OCI-LY7 (cell line): ENCODE results near the gene GAS6. TPM values are rescaled to one million over a fixed set of nuclear protein-coding genes. Genes with fewer than 3 reads are reported as not detected.

Experiments
- BruUV-seq: library from RNA; stranded (reverse); fragments of 400-500 nt; replicated peaks from 2 replicates; lab custom pipeline; 2021; lab: Mats Ljungman, UMichigan
- CTCF ChIA-PET: fragments of 300-600 bp; sonication (Branson Sonifier 250); formaldehyde crosslinking; loops from one replicate; lab custom pipeline; 2022; ENCODE audit warnings: antibody characterized with exemption; ENCODE audit not compliant: unreplicated experiment; lab: Charles Lee
- POLR2A ChIA-PET: fragments of 300-600 bp; sonication (Branson Sonifier 250); formaldehyde crosslinking; loops from one replicate; lab custom pipeline; 2022; ENCODE audit warnings: antibody characterized with exemption; lab: Charles Lee
- DNase-seq: peaks from one replicate; pipeline ENCODE4 v3.0.0-alpha.2; 2015; ENCODE audit warnings: low spot score
- H2AFZ ChIP-seq: fragments of 200-600 bp; sonication (generic), shearing (Covaris generic); 2 replicates; pipeline ENCODE4 v1.6.1; 2014; ENCODE audit warnings: mild to moderate bottlenecking, antibody characterized with exemption, low read length, moderate library complexity
- H3K27ac ChIP-seq: fragments of 200-600 bp; sonication (generic); 2 replicates; pipeline ENCODE4 v1.5.1; 2014; ENCODE audit warnings: mixed run types, low read depth, mild to moderate bottlenecking, moderate library complexity, low read length, inconsistent platforms; ENCODE audit not compliant: poor library complexity, severe bottlenecking
- H3K36me3 ChIP-seq: fragments of 200-600 bp; sonication (generic); 2 replicates; pipeline ENCODE4 v1.6.1; 2014; ENCODE audit warnings: mild to moderate bottlenecking, antibody characterized with exemption, low read length, moderate library complexity, mixed read lengths; ENCODE audit not compliant: insufficient read depth
- H3K4me1 ChIP-seq: fragments of 200-600 bp; sonication (generic); 2 replicates; pipeline ENCODE4 v1.5.1; 2014; ENCODE audit warnings: mild to moderate bottlenecking, low read length; ENCODE audit not compliant: insufficient read depth, poor library complexity, severe bottlenecking
- H3K4me2 ChIP-seq: fragments of 200-600 bp; sonication (generic); 2 replicates; pipeline ENCODE4 v1.6.1; 2014; ENCODE audit warnings: mild to moderate bottlenecking, low read length
- H3K4me3 ChIP-seq: fragments of 200-600 bp; sonication (generic); 2 replicates; pipeline ENCODE4 v1.5.1; 2014; ENCODE audit warnings: mild to moderate bottlenecking, low read depth, low read length; ENCODE audit not compliant: poor library complexity, severe bottlenecking
- H3K79me2 ChIP-seq: fragments of 200-600 bp; sonication (generic); 2 replicates; pipeline ENCODE4 v1.6.1; 2016; ENCODE audit warnings: low read depth, mild to moderate bottlenecking, low read length, moderate library complexity, mixed read lengths; ENCODE audit not compliant: insufficient read depth
- H3K9me2 ChIP-seq: fragments of 200-600 bp; sonication (generic); 2 replicates; pipeline ENCODE4 v1.6.1; 2016; ENCODE audit warnings: mild to moderate bottlenecking, low read length, mixed read lengths; ENCODE audit not compliant: insufficient read depth
- H3K9me3 ChIP-seq: fragments of 200-600 bp; sonication (generic); 2 replicates; pipeline ENCODE4 v1.6.1; 2014; ENCODE audit warnings: mild to moderate bottlenecking, mixed run types, low read length, mixed read lengths
- H4K20me1 ChIP-seq: fragments of 200-600 bp; sonication (generic); 2 replicates; pipeline ENCODE4 v1.6.1; 2014; ENCODE audit warnings: mild to moderate bottlenecking, antibody characterized with exemption, low read length, moderate library complexity, mixed read lengths; ENCODE audit not compliant: insufficient read depth
- CTCF ChIP-seq: fragments of 200-600 bp; sonication (generic); conservative IDR thresholded peaks from 2 replicates; pipeline ENCODE4 v1.5.1; 2014; ENCODE audit warnings: mild to moderate bottlenecking, antibody characterized with exemption, low read length, moderate library complexity, mixed read lengths
- EZH2phosphoT487 ChIP-seq: fragments of 200-600 bp; sonication (generic); IDR thresholded peaks from 2 replicates; pipeline ENCODE4 v1.6.1; 2018; ENCODE audit warnings: low read depth, borderline replicate concordance, mild to moderate bottlenecking, mixed run types, antibody characterized with exemption, low read length, moderate library complexity, mixed read lengths
- intact Hi-C: fragments of 100-400 bp; cut with micrococcal nuclease; formaldehyde crosslinking; loops from one replicate; pipeline ENCODE4 v1.10.0; 2022; ENCODE audit not compliant: unreplicated experiment
- total RNA-seq, 2 experiments: library from RNA; depleted of rRNA in 1 of 2; stranded (reverse); fragments of >200 nt in 1 of 2; shearing (Covaris generic) in 1 of 2; gene quantifications; 2 replicates each; pipeline ENCODE4 v1.2.3, GENCODE V29; 2014 to 2022

The GAS6 gene
- total RNA-seq, 2 experiments from 2014 or later = not detected

GRCh38 chr13:113825841-113826240 lies 38.0 kb downstream of the GAS6 start:
- intact Hi-C loops = no loop called here
- no peaks in the 10 kb centered on the region for H4K20me1 ChIP-seq
- no peaks in the 10 kb centered on the region for H3K9me3 ChIP-seq
- no TSS peak for BruUV-seq
- H3K4me2 ChIP-seq = no peak overlapping the region
- peaks cover 22% of the 10 kb centered on the region for H3K36me3 ChIP-seq
- H3K4me3 ChIP-seq = no peak overlapping the region
- H3K27ac ChIP-seq = no peak overlapping the region
- ChIA-PET CTCF (no interaction called here), POLR2A (no interaction called here)
- H2AFZ ChIP-seq = no peak overlapping the region
- DNase-seq = no peak
- no peaks in the 10 kb centered on the region for H3K9me2 ChIP-seq
- H3K4me1 ChIP-seq = no peaks in the 10 kb centered on the region
- no peaks in the 10 kb centered on the region for H3K79me2 ChIP-seq
- TF ChIP-seq CTCF (no peak), EZH2phosphoT487 (no peak)

GRCh38 chr13:113823771-113824170 lies 40.1 kb downstream of the GAS6 start:
- no peak for DNase-seq
- Histone ChIP-seq H3K4me1 (no peaks in the 10 kb centered on the region), H3K79me2 (no peaks in the 10 kb centered on the region), H2AFZ (no peak overlapping the region), H3K9me3 (no peaks in the 10 kb centered on the region), H3K27ac (no peak overlapping the region), H3K4me3 (no peak overlapping the region), H3K36me3 (peaks cover 24% of the 10 kb centered on the region), H4K20me1 (no peaks in the 10 kb centered on the region; the same call in 1 of the 2 replicates), H3K9me2 (no peaks in the 10 kb centered on the region), H3K4me2 (no peak overlapping the region)
- TF ChIP-seq CTCF = no peak
- no peak for TF ChIP-seq EZH2phosphoT487
- intact Hi-C loops = no loop called here
- POLR2A ChIA-PET = no interaction called here
- CTCF ChIA-PET = no interaction called here
- BruUV-seq = no TSS peak

- TF ChIP-seq EZH2phosphoT487 (no peak), CTCF (no peak)
- CTCF ChIA-PET = no interaction called here
- Histone ChIP-seq H3K27ac (no peak overlapping the region), H3K9me2 (no peaks in the 10 kb centered on the region), H3K4me1 (no peaks in the 10 kb centered on the region), H3K9me3 (no peaks in the 10 kb centered on the region), H3K36me3 (peaks cover 20% of the 10 kb centered on the region), H3K4me2 (no peak overlapping the region), H2AFZ (no peak overlapping the region), H3K79me2 (no peaks in the 10 kb centered on the region), H4K20me1 (no peaks in the 10 kb centered on the region; the same call in 1 of the 2 replicates), H3K4me3 (no peak overlapping the region)
- no peak for DNase-seq
- intact Hi-C loops = no loop called here
- POLR2A ChIA-PET = no interaction called here
- BruUV-seq = no TSS peak
Measured at GRCh38 chr13:113822956-113823744, 40.7 kb downstream of the GAS6 start.
